Measurements from ENCODE around the gene SEMA3C. TPM values are rescaled to one million over a fixed set of nuclear protein-coding genes. Genes with fewer than 3 reads are reported as not detected.

Gene SEMA3C
- total RNA-seq, 6 experiments from 2014 or later, result 52.4 to 74.6 (median 61.4) TPM

DNA sequence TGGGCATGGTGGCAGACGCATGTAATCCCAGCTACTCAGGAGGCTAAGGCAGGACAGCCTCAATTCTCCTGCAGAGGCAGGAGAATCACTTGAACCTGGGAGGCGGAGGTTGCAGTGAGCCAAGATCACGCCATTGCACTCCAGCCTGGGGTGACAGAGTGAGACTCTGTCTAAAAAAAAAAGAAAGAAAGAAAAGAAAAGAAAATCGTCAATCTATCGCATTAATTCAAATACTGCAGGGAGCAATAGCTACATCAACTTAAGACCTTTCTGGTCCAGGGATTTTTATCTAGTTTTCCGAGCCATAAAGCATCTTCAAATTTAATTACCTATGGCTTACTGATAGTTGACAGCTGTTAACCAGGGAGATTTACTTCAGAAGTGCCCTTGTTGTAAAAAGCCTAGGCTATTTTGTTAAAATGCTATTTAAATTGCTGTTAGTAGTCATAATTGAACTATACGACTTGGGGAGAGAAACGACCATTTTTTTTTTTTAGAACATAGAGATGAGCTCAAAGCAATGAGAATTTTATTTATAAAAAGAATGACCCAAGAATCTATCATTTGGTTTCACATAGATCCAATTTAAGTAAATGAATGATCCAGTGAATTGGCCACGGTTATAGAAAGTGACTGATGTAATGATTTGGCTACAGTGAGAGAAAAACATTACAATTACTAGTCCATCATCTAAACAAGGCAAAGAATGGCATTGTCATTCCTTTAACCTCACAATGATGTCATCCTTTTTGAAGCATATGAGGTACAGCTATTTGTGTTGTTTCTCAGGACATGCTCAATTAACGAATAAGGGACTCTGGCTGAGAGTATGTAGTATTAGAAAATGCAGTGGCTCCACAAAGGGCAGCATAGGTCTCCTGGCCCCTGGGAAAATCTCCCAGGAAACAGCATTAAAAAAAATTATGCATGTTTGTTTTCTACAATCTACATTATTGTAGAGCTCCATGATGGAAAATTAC lies 85.3 kb downstream of the SEMA3C start:
- peaks cover 67% of the 10 kb centered on the region for H3K4me1 Mint-ChIP-seq (ENCODE audit: low read depth)
- peaks cover 17% of the 10 kb centered on the region; the same call in 1 of the 2 replicates for H3K36me3 Mint-ChIP-seq (ENCODE audit: low read depth)
- TF ChIP-seq, protein P1, sequence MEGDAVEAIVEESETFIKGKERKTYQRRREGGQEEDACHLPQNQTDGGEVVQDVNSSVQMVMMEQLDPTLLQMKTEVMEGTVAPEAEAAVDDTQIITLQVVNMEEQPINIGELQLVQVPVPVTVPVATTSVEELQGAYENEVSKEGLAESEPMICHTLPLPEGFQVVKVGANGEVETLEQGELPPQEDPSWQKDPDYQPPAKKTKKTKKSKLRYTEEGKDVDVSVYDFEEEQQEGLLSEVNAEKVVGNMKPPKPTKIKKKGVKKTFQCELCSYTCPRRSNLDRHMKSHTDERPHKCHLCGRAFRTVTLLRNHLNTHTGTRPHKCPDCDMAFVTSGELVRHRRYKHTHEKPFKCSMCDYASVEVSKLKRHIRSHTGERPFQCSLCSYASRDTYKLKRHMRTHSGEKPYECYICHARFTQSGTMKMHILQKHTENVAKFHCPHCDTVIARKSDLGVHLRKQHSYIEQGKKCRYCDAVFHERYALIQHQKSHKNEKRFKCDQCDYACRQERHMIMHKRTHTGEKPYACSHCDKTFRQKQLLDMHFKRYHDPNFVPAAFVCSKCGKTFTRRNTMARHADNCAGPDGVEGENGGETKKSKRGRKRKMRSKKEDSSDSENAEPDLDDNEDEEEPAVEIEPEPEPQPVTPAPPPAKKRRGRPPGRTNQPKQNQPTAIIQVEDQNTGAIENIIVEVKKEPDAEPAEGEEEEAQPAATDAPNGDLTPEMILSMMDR (IDR thresholded peaks at IDR 0.05), result no peak
- H3K27ac Mint-ChIP-seq, result peak overlapping the region; percentile 24
- no peaks in the 10 kb centered on the region for H3K27me3 Mint-ChIP-seq (ENCODE audit: insufficient read depth)
- H3K4me3 Mint-ChIP-seq, result no peak overlapping the region
- DNase-seq, result peak; percentile 50
- H3K9me3 Mint-ChIP-seq, result no peaks in the 10 kb centered on the region

DNA sequence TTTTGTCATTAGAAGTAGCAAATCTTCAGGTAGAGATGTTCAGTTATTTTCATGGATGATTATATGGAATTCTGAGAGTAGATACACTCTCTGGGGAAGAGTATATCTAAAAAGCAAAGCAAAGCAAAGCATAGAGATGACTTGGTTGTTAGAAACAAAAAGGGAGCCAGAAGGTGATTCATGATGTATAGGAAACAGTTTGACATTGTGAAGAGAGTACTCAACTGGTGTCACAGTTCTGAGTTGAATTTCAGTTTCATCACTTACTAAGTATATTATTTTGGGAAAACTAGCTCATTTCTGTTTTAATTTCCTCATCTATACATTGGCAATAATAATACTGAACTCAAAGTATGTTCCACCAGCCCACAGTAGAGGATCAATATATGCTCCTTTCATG lies 86.8 kb downstream of the SEMA3C start:
- no peak for DNase-seq
- Mint-ChIP-seq H3K9me3 (no peaks in the 10 kb centered on the region), H3K27me3 (ENCODE audit: insufficient read depth) (no peaks in the 10 kb centered on the region), H3K36me3 (ENCODE audit: low read depth) (0 out of 2 replicates have a peak, but pooled peaks cover 12% of the 10 kb centered on the region), H3K27ac (no peak overlapping the region), H3K4me3 (no peak overlapping the region), H3K4me1 (ENCODE audit: low read depth) (peaks cover 70% of the 10 kb centered on the region)
- TF ChIP-seq, protein P1 (IDR thresholded peaks at IDR 0.05), result no peak

DNA sequence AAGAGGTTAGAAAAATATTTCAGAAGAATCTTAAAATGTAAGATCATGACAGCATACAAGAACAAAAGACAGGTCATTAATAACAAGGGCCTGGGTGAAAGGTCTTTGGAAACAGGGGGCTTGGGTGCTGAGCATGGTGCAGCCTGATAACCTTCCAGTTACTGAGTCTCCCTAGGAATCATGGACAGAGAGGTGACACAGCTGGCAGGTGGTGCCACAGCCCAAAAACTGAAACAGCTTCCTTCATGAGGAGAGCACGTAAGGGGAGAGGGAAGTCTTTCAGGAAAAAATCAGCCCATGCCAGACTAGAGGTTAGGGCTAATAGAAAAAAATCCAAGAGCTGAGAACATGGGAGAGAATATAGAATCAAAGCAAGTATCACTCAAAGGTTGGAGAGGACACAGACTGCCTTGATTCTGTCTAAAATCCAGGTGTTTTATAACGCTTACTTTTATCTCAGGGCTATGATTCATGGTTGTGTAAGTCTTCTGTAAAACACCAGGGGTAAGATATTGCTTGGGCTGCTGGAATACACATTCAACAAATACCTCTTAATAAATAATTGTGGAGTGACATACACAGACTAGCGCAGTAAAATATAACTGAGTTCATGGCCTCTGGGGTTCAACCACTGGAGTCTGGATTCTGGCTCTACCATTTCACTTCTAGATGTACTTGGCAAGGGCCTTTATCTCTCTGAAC lies 88.1 kb downstream of the SEMA3C start:
- no peak overlapping the region; the same call in 1 of the 2 replicates for H3K27ac Mint-ChIP-seq
- H3K4me1 Mint-ChIP-seq (ENCODE audit: low read depth), result peaks cover 83% of the 10 kb centered on the region
- TF ChIP-seq, protein P1 (IDR thresholded peaks at IDR 0.05), result no peak
- H3K27me3 Mint-ChIP-seq (ENCODE audit: insufficient read depth), result no peaks in the 10 kb centered on the region
- peaks cover 20% of the 10 kb centered on the region for H3K36me3 Mint-ChIP-seq (ENCODE audit: low read depth)
- H3K9me3 Mint-ChIP-seq, result no peaks in the 10 kb centered on the region
- no peak overlapping the region for H3K4me3 Mint-ChIP-seq
- no peak for DNase-seq

DNA sequence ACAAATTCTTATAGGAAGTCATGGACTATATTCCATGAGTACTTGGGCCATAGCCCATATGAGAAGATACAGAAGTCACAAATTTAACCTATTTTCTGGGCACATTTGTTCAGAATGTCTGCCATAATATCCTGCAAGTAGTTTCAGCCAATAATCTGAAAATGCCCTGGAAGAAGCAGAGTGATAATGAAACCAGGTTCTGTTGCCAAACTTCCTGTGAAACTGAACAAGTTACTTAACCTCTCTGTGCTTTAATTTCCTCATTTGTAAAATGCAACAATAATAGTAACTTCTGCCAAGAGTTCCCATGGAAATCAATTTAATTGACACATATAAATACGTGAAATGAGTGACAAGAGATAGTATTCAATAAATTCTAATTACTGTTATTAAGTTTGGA lies 88.8 kb downstream of the SEMA3C start:
- Mint-ChIP-seq H3K27ac (no peak overlapping the region), H3K9me3 (no peaks in the 10 kb centered on the region), H3K4me1 (ENCODE audit: low read depth) (peaks cover 77% of the 10 kb centered on the region), H3K4me3 (no peak overlapping the region), H3K27me3 (ENCODE audit: insufficient read depth) (no peaks in the 10 kb centered on the region), H3K36me3 (ENCODE audit: low read depth) (peaks cover 24% of the 10 kb centered on the region)
- TF ChIP-seq, protein P1 (IDR thresholded peaks at IDR 0.05), result no peak
- no peak for DNase-seq

DNA sequence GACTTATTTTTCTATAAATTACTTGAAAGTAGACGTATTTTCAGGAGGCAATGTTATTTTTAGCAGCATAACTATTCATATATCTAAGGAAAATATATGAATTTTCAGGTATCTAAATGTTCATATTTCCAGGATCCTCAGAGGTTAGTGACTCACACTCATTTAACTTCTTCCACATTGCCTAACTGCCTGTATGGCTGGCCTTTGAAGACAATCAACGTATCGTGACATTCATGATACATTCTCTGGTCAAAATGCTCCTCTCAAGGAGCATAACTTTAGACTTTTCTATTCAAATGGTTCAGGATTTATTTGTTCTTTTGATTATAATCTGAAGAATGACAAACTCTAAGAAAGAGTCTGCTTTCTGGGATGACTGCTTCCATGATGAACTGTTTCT lies 89.3 kb downstream of the SEMA3C start:
- TF ChIP-seq, protein P1 (IDR thresholded peaks at IDR 0.05), result no peak
- Mint-ChIP-seq H3K9me3 (no peaks in the 10 kb centered on the region), H3K4me3 (no peak overlapping the region), H3K27me3 (ENCODE audit: insufficient read depth) (no peaks in the 10 kb centered on the region), H3K36me3 (ENCODE audit: low read depth) (peaks cover 24% of the 10 kb centered on the region), H3K27ac (no peak overlapping the region), H3K4me1 (ENCODE audit: low read depth) (peaks cover 73% of the 10 kb centered on the region)
- no peak for DNase-seq

Data from HFFc6 (cell line).